ENCODE data around the gene NRP1. TPM values are rescaled to one million over a fixed set of nuclear protein-coding genes. Genes with fewer than 3 reads are reported as not detected.

The NRP1 gene
- total and polyA plus RNA-seq, 2 donors (not counting 3 experiments of a cell fraction or from before 2014, with no cell fraction given), result 122 to 306 TPM

- intact Hi-C loops (cut with micrococcal nuclease) (loop anchor here (10.0 kb wide), 2 partner anchors 395 to 1335 kb away; no protein-coding TSS in a partner anchor), dilution Hi-C loops (cut with MboI; ENCODE audit: extremely low pct_ligation_motif_present, low sequenced_read_pairs) (no loop called here)
- Histone ChIP-seq H3K9me1 (replicated peaks; ENCODE audit: control insufficient read depth, extremely low read depth, insufficient read depth, low read length) (no peaks in the 10 kb centered on the region), H3K9me3 (replicated peaks; ENCODE audit: control insufficient read depth, insufficient read depth, low read length) (no peaks in the 10 kb centered on the region), H3K79me2 (ENCODE audit: control insufficient read depth, insufficient read depth, low read length) (no peaks in the 10 kb centered on the region), H3K27me3 (ENCODE audit: control insufficient read depth in 2 of 2, insufficient read depth in 2 of 2, low read length in 2 of 2) (no peaks in the 10 kb centered on the region), H3K4me2 (ENCODE audit: insufficient read depth, low read length) (no peak overlapping the region), H3K9ac (replicated peaks; ENCODE audit: extremely low read depth, insufficient read depth, low read length) (no peak overlapping the region), H3K4me3 (replicated peaks in 1 of 3; ENCODE audit: insufficient read depth in 1 of 3, low read depth in 1 of 3, low read length in 3 of 3) (no peak overlapping the region), H2AFZ (ENCODE audit: low read depth, low read length) (no peak overlapping the region), H4K20me1 (replicated peaks; ENCODE audit: control insufficient read depth, extremely low read depth, insufficient read depth, low read length) (no peaks in the 10 kb centered on the region), H3K4me1 (ENCODE audit: control insufficient read depth, extremely low read depth, insufficient read depth, low read length) (peaks cover 18% of the 10 kb centered on the region), H3K36me3 (ENCODE audit: control insufficient read depth in 2 of 2, extremely low read depth in 1 of 2, insufficient read depth in 2 of 2, low read length in 2 of 2) (peaks cover 22 to 28% of the 10 kb centered on the region in 2 experiments), H3K27ac (ENCODE audit: insufficient read depth, low read depth, low read length) (no peak overlapping the region)
- BruUV-seq (replicated peaks), result no TSS peak
- ChIA-PET POLR2A (no interaction called here), CTCF (interaction anchor here (1.8 kb wide), 1 partner anchor 74 kb away, joined by 5 read pairs; no protein-coding TSS in a partner anchor)
- DNase-seq (ENCODE audit: low read depth, low spot score) (no peak), FAIRE-seq (no peak)
- no peak for TF ChIP-seq MAX (IDR thresholded peaks at IDR 0.05; ENCODE audit: insufficient read depth, insufficient read length)
- TF ChIP-seq MYC (IDR thresholded peaks at IDR 0.05; ENCODE audit: low read depth, low read length), result no peak
- no peak for TF ChIP-seq POLR2AphosphoS5 (IDR thresholded peaks at IDR 0.05; ENCODE audit: insufficient read depth, low read depth, low read length)
- TF ChIP-seq GATA2 (IDR thresholded peaks at IDR 0.05; ENCODE audit: insufficient read depth, insufficient read length, low read depth, low read length), result no peak
- no peak for TF ChIP-seq FOS (IDR thresholded peaks at IDR 0.05; ENCODE audit: borderline replicate concordance, insufficient read depth, low read length)
- TF ChIP-seq POLR2A (IDR thresholded peaks at IDR 0.05; ENCODE audit: low read depth, low read length), result no peak
- no peak for TF ChIP-seq EZH2 (IDR thresholded peaks at IDR 0.05; ENCODE audit: borderline replicate concordance, low read depth, low read length, severe bottlenecking)
- TF ChIP-seq CTCF (IDR thresholded peaks at IDR 0.05; ENCODE audit: extremely low read depth in 1 of 2, insufficient read depth in 1 of 2, low read depth in 1 of 2, low read length in 2 of 2), result no peak
Measured at GRCh38 chr10:33189808-33190207, 144.7 kb downstream of the NRP1 start.

All from endothelial cell of umbilical vein (primary cell).